GM18499 (cell line): ENCODE data around the gene SH3BGRL.
"Not testable (repeated sequence)": the region's sequence is repeated elsewhere in the genome, so short reads cannot be mapped to it uniquely, and the experiment has no call there.

Source experiments
- ATAC-seq: cut with Tn5 transposase; IDR thresholded peaks from one replicate; pipeline ENCODE4 v1.9.1; 2021; ENCODE audit warnings: moderate number of reproducible peaks; ENCODE audit not compliant: insufficient read depth, unreplicated experiment

The SH3BGRL gene

GRCh38 chrX:81259020-81259713 lies 57.3 kb downstream of the SH3BGRL start:
- no peak for ATAC-seq

DNA sequence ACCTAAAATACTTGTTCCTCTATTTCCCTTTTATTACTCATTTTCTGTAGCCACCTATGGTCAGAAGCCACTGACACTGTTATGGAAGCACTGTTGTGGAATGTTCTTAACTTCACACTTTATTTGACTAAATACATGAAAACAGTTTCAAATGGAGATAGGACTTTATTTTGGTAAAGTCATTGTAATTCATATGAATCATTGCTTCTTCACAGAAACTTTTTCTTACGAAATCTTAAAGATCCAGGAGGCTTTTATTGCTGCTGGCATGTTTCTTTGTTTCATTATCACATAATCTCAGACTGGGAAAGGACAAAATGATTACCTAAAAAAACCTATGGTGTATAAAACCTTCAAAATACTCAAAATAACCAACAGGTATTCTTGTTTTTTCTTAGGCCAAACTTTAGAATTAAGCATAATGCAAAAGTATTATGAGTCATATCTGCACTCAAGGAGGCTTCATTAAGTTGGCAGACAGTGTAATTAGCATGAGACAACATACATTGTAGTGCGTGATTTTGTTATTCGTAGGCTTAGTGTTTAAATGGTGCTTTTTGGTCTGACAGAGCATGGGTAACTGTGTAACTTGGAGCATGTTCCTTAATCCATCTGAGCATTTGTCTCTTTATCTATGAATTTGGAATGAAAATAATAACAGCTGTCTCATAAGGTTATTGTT lies 58.0 kb downstream of the SH3BGRL start:
- no peak for ATAC-seq

DNA sequence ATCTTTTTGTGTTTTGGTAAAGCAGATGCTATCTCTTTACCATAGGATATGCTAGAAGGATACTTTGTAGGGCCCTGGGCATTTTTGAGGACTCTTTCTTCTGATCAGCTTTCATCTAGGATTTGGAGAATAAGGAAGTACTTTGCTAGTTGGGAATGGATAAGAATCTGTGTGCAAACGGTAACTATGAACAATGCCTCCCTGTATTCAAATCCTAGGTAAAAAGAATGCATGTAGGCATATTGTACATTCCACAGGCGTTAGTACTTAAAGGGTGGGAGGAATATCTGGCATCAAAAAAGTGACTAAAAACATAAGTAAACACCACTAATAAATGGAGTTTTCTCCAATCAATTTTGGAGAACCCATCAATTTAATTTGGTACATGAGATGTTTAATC lies 59.7 kb downstream of the SH3BGRL start:
- no peak for ATAC-seq

GRCh38 chrX:81263059-81263458 lies 61.2 kb downstream of the SH3BGRL start:
- no peak for ATAC-seq

GRCh38 chrX:81278616-81279015 lies 76.7 kb downstream of the SH3BGRL start:
- ATAC-seq = no peak

DNA sequence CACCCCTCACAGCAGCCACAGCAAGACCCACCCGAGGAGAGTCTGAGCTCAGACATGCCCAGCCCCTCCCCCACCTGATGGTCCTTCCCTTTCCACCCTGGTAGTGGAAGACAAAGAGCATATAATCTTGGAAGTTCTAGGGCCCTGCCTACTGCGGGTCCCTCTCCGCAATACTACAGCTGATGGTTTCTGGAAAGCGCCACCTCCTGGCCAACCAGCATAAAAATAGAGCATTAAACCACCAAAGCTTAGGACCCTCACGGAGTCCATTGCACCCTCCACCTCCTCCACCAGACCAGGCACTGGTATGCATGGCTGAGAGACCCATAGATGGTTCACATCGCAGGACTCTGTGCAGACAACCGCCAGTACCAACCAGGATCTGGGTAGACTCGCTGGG lies 78.2 kb downstream of the SH3BGRL start:
- ATAC-seq = no peak

- ATAC-seq = no peak
These were observed 84.2 kb downstream of the SH3BGRL start for GRCh38 chrX:81286075-81286474.

- ATAC-seq = no peak
These were observed 84.7 kb downstream of the SH3BGRL start for GRCh38 chrX:81286608-81287007.

GRCh38 chrX:81291996-81292395 lies 90.1 kb downstream of the SH3BGRL start:
- ATAC-seq = no peak

GRCh38 chrX:81294101-81294500 lies 92.2 kb downstream of the SH3BGRL start:
- no peak for ATAC-seq

DNA sequence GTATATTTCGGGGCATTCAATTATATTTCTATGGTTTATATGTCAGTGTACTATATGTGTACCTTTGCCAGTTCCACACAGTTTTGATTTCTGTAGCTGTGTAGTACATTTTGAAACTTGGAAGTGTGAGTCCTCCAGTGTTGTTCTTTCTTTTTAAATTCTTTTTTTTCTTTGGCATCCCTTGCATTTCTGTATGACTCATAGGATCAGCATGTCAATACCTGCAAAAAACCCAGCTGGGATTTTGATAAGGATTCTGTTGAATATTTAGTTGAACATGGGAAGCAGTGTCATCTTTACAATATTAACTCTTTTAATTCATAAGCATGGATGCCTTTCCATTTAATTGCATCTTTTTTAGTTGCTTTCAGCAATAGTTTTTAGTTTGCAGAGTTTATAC lies 100.0 kb downstream of the SH3BGRL start:
- no peak for ATAC-seq

DNA sequence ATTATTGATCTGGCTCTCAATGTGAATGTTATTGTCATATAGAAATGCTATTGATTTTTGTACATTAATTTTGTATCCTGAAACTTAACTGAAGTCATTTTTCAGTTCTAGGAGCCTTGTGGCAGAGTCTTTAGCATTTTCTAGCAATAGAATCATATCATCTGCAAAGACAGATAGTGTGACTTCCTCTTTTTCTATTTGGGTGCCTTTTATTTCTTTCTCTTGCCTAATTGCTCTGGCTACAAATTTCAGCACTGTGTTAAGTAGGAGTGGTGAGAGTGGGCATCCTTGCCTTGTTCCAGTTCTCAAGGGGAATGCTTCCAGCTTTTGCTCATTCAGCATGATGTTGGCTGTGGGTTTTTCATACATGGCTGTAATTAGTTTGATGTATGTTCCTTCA lies 102.7 kb downstream of the SH3BGRL start:
- no peak for ATAC-seq

GRCh38 chrX:81305240-81305639 lies 103.3 kb downstream of the SH3BGRL start:
- ATAC-seq = no peak

DNA sequence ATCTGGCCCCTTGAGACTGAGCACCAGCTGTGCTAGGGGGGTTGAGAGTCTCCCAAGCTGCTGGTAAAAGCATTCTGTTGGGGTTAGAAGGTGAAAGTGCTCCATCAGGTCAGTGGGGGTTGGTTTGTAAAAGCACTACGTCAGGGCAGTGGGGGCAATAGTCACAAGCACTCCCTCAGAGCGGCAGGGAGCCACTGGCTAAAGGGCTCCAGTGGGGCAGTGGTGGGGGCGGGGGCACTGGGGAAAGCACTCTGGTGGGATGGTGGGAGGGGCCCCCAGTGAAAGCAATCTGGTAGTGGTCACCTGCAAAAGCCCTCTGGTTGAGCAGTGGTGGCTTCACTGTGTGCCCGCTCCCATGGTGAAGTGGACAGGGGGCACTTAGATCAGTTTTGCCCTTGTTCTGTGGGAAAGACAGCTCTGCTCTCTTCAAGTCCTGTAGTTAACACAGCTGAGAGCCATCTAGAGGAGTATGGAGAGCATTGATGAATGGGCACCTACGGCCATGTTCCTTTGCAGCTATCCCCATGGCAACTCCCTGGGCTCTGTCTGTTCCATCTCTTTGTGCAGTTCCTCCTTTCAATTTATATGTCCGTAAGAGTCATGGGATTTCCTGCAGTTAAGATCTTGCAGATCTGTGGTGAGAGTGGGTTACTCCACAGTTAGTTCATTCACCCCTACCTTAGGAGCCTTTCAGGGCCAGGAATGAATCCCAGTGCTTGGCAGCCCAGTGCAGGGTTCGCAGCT lies 106.4 kb downstream of the SH3BGRL start:
- ATAC-seq = no peak

- ATAC-seq = no peak
These were observed 114.3 kb downstream of the SH3BGRL start for GRCh38 chrX:81316163-81316562.

DNA sequence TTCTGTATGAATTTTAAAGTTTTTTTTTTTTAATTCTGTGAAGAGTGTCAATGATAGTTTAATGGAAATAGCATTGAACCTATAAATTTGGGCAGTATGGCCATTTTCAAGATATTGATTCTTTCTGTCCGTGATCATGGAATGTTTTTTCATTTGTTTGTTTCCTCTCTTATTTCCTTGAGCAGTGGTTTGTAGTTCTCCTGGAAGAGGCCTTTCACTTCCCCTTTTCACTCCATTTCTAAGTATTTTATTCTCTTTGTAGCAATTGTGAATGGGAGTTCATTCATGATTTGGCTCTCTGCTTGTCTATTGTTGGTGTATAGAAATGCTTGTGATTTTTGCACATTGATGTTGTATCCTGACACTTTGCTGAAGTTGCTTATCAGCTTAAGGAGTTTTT lies 129.8 kb downstream of the SH3BGRL start:
- ATAC-seq = not testable (repeated sequence)

GRCh38 chrX:81336455-81337152 lies 134.7 kb downstream of the SH3BGRL start:
- no peak for ATAC-seq

DNA sequence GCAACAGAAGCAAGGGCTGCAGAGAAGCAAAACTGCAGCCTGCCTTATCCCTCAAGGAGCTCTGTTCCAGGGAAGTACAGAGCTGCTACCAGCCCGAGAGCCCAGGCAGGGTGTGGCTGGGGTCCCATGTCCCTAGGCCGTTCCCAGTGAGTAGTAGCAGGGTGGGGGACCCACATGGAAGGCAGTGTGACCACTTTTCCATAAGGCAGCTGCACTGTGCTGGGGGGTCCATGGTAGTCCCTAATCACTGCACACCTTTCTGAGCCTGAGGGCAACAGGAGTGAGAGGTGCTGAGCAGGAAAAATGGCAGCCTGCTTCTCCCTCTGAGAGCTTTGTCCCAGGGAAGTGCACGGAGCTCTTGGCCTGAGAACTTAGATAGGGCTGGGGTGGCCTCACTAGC lies 135.9 kb downstream of the SH3BGRL start:
- ATAC-seq = no peak

GRCh38 chrX:81338924-81339323 lies 137.0 kb downstream of the SH3BGRL start:
- no peak for ATAC-seq

- not testable (repeated sequence) for ATAC-seq
These were observed 143.4 kb downstream of the SH3BGRL start for GRCh38 chrX:81345296-81345695.
